Effector CD4-positive, alpha-beta T cell (primary cell): ENCODE measurements around the gene FRK.
"Not testable (repeated sequence)": the region's sequence is repeated elsewhere in the genome, so short reads cannot be mapped to it uniquely, and the experiment has no call there.

Experiments used
- DNase-seq: peaks from one replicate; pipeline ENCODE4 v3.0.0-alpha.2; 2020

Gene FRK

DNA sequence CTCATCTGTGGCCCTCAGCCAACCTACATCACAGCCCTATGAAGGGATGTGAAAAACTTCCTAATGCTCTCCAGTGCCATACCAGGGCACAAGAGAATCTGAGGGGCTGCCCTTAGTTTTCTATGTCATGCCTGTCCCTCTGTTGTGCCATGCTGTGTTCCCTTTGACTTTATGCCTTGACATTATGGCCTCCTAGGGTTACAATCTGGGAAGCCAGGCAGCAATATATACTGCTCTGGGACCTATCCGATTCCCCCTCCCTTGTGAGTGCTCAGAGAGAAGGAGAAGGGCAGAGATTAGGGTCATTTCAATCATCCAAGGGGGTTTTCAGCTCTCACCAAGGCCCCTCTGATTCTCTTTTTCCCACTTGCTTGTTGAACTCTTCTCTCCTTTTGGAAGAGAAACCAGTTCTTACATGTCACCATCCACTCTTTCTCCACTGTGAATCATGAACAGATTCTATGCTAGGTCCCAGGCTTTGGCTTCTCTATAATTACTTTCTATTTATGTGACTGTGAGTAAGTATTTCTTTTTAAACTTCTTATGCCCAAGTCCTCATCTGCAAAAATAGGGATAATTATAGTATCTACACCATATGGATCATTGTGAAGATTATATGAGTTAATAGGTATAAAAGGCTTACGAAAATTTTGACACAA, 14.2 kb upstream of the FRK start:
- DNase-seq: no peak

DNA sequence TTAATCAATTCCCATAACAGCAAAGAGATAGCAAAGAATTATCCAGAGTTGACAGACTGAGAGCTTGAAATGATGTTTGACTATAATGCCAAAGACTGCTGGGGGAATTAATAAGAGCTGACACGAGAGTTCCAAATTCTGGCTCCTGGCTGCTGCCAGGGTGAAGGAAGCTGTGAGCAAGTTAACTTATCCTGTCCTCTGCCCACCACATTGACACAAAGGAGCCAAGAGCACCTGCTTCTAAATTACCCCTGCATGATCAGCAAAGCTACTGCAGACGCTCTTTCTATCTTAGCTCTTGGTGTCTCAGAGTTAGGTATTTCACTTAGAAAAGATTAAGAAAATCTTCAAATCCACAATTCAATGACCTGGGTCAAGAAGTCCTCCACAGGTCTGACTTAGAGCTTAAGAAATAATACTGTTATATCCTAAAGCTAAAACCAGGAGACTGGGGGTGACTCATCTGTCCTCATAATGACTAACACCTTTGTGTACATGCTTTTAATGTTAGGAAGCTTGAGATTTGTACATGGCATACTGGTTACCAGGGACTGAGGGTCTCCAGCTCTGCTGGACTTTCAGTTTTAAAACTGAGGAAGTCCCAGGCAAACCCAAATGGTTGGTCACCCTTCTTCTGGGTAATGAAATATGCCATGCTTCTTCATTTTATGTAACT, 13.2 kb upstream of the FRK start:
- DNase-seq: no peak

DNA sequence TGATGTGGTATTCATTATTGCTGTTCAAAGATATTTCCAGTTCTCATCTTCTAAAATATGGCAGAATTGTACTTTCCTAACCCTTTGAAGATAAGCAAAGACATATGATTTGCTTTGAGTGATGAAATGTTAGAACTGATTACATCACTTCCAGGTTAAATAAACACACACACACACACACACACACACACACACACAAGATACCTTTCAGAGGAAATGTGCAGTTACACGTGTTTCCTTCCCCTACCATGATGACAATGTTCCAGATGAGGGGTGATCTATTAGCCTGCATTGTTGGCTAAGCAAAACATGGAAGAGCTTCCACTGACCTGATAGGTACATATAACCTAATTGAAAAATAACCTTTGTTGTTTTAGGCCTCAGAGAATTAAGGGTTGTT, 11.7 kb upstream of the FRK start:
- no peak for DNase-seq

DNA sequence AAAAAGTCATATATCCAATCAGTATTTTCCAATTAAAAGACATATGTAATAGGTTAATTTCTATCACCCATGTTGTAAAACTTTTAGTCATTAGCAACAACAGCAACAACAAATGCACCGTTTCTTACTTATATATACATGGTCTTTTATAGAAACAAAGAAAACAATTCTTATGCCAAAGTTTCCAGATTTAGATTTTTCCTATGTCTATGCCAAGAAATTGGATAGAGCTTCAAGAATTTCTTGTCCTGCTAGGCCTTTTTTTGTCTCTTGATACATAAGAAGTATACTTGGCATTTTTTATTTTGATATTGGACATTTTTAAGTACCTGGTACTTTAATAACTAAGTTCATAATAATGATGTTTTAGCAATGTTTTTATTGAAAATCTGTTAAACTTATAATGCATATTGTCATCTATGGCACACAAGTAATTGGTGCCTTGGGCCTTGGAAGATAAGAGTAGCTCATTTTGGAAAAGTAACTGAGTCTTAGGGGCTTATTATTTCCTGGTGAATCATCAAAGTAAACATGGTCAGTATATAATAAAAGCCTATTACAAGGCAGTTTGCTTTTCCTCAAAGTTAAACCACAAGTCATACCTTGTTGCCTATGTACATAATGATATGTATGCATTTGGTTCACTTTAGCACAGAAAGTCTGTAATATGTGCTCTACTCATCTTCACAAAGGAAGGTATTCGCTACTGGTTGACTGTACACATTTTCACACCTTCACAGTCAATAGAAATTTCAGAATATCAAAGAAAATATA, 10.1 kb upstream of the FRK start:
- no peak for DNase-seq

DNA sequence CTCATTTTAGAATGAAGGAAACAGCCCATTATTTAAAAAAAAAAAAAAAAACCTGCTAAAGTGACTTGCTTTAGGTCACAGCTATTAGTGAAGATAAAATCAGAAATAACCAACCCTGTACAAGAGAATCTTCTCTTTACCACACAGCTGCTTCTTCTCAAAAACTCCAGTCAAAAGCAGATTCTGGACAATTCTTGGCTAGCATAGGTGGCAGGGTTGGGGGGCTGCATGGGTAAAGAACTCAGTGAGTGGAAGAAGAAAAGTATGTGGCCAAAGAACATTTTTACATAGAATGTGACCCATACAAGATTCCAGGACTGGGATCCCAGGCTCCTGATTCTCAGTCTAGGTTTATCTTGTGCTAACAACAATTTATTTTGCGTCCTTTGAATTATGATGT, 9.4 kb upstream of the FRK start:
- no peak for DNase-seq

DNA sequence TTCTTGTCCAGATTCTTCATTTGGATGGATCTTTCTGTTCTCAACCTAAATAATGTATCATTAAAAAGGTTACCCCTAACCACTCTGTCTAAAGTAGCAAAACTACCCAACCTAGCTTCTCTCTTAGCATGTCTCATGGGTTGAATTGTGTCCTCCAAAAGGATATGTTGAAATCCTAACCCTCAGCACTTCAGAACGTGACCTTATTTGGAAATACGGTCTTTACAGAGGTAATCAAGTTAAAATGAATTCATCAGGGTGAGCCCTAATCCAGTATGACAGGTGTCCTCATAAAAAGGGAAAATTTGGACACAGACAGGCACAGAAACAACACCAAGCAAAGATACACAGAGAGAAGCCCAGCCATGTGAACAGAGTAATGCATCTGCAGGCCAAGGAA, 6.1 kb upstream of the FRK start:
- no peak for DNase-seq

DNA sequence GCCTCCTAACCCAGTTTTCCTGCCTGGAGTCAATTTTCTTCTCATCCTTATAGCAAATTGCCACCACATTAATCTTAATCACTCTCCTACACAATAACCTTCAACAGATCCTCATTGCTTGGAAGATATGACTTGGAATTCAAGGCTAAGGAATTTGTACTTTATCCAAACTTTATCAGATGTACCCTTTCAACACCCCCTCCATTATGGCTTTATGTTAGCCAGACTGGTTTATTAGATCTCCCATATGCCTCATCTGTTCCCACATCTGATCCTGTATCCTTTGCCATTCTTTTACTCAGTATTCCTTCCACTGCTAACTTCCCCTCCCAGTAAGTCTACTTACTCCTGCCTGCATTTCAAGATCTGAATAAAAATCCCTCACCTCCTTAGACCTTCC, 4.0 kb upstream of the FRK start:
- no peak for DNase-seq

DNA sequence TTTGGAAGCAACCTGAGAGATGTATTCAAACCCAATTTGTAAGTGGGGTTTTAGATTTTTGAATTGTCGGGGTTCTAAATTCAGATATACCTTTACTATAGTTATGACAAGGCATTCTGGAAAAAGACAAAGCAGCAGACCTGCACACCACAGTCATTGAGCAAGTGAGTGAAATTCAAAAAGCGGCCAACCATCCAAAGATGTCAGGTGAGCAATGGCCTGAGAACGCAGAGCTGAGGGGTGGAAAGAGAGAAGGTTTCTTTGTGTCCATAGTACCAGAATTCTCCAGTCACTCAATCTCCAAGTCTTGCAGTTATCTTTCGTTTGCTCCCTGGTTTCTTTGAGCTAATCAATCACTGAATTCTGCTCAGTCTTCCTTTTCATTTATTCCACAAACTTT, 1.8 kb upstream of the FRK start:
- no peak for DNase-seq

DNA sequence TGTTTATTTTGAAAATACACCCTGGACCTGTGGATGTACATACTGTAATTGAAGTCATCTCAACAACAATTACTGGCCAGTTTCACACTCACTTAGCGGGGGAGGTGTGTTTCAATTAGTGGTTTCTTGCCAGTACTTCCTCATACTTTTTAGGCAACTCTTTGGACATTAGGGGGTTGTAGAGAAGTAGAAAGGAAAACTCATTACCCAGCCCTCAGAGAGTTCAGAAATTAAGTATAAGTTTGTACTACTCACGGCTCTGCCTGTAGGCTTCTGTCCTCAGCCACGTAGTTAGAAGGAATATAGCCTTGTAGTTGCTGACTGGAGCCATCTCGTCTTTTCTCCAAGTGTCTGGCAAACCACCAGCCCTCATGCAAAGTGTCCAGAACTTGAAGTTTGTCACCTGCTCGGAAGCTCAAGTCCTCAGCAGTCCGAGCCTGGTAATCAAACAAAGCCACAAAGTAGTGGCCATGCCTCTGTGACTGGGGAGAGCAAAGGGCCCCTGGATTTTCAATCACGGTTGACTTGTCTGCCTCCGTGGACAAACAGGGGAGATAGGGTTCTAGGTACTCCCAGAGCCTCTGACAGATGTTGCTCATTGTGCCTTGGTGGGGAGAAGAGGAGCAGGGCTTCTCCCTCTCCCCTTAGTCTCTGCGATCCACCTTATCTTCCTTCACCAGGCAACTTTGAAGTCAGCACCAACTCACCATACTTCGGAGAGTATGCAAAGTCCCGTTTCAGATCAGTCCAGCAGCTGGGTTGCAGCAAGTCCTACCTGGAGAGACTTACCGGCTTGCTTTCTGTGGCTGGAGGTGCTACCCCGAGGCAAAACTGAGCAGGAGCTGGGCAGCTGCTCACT, 749 bp downstream of the FRK start:
- DNase-seq: no peak

DNA sequence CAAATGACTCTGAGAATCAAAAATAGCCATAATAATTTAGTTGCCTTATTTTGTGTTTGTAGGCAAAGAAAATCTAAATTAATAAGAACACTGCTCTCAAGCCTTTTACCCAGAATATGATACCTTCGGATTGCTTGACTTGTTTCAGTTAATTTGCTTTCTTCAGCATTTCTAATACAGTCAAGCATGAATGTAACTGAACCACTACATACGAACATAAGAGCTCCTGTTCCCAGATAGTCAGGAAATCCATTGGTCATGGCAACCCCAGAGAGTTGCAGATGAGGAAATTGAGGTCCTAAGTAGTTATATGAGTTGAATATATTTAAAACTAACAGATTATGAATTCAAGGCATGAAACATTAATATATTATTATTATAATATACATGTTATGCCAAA, 2.9 kb downstream of the FRK start:
- DNase-seq: no peak

DNA sequence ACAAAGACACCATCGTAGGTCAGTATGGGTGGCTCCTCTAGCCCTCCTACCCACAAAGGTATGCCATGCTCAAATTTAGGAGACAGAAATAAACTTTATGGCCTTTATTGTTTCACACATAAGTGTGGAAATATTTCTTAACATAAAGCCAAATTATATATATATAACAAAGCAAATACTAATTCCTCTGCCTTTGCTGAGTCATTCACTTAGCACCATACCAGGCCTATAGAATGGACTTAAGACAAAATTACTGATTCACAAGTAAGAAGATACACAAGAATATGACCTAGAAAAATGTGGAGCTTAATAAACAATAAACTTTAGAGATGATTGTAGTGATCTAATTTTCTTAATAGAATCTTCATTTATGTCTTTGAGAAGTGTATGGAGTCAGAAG, 5.2 kb downstream of the FRK start:
- no peak for DNase-seq

DNA sequence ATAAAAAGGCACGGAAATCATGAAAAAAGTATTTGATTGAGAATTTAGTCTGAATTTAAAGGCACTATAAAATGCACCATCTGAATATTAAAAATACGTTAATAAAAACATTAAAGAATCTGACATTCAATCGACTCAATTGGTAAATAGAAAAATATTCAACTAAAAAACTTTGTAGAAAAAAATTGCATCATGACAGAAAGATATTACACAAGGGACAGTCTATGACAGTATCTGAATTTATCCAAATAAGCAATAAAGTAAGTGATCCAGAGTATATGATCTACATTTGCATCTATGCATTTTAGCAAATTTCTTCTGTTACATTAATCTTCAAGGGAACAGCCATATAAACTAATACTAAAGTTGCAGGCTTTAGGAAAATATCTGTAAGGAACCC, 9.4 kb downstream of the FRK start:
- no peak for DNase-seq

DNA sequence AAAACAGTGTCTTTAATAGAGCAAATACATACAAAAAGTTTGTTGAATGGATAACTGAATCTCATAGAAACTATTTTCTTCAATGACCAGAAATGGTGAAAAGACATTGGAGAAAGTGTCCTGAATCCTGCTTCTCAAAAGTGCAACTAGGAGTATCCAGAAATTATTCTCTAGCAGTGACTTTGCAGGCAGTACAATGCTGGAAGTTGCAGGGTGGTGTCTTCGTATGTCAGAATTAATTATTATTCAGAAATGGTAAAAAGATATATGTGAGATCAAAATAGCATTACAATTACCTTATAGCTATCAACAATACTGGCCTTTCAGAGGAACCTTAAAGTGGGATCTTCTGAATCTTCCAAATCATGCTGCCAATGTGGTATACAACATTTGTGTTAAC, 10.0 kb downstream of the FRK start:
- no peak for DNase-seq

DNA sequence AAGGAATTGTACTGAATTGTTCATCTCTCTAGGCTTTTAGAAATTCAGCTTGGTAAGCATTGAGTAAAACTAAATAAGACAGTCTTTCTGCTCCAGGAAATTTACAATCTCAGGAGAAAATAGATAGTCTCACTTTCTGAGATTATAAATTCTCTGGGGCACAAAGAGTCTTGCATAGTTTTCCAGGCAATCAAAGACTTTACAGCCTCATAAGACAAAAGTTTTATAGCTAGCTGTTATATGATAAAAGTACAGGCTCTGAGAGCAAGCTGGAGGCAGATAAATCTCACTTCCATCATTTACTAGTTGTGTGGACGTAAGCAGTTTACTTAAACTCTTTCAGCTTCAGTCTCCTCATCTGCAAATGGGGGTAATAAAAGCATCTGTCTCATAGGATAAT, 11.4 kb downstream of the FRK start:
- DNase-seq: no peak

DNA sequence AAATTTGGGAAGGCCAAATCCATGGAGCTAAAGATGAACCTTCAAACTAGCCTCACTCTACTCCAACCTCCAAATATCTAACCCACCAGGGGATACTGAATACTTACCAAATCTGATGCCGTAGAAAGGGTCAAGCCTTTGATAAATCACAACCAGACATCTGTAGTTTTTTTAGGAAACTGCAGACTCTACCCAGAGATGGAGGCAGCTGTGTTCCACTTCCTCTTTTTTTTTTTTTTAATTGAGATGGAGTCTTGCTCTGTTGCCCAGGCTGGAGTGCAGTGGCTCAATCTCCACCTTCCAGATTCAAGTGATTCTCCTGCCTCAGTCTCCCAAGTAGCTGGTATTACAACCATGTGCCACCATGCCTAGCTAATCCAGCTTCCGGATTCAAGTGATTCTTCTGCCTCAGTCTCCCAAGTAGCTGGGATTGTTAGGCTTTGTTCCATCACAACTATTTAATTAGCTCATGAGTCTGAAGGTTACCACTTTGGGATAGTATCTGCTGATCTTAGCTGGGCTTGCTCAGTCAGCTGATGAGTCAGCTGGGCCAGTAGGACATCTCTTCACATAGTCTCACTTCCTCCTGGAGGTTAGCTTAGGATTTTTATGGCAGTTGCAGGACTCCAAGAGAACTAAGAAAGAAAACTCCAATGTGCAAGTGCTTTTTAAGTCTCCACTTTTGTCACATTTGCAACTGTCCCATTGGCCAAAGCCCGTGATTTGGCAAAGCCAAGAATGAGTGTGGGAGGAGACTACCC, 13.3 kb downstream of the FRK start:
- no peak for DNase-seq

DNA sequence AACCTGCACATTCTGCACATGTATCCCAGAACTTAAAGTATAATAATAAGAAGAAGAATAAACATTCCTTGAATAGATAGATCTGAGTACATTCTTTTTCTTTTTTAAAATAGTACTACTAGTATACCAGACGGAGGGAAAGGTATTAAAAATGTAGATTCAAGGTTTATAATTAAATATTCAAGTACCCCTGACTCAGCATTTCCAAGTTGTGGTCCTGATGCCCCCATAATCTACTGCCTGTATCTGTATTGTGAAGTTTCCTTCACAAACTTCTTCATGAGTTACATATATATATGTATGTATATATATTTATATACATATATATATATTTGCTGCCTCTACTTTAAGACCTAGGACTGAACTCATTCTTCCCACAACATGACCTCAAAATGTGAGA, 14.0 kb downstream of the FRK start:
- DNase-seq: no peak

DNA sequence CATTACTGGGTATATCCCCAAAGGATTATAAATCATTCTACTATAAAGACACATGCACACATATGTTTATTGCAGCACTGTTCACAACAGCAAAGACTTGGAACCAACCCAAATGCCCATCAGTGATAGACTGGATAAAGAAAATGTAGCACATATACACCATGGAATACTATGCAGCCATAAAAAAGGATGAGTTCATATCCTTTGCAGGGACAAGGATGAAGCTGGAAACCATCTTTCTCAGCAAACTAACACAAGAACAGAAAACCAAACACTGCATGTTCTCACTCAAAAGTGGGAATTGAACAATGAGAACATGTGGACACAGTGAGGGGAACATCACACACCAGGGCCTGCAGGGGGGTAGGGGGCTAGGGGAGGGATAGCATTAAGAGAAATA, 14.4 kb downstream of the FRK start:
- DNase-seq: not testable (repeated sequence)

DNA sequence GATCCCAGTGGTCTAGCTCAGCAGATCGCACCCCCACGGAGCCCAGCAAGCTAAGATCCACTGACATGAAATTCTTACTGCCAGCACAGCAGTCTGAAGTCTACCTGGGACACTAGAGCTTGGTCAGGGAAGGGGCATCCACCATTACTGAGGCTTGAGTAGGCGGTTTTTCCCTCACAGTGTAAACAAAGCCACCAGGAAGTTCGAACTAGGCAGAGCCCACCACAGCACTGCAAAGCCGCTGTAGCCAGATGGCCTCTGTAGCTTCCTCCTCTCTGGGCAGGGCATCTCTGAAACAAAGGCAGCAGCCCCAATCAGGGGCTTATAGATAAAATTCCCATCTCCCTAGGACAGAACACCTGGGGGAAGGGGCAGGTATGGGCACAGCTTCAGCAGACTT, 18.8 kb downstream of the FRK start:
- DNase-seq: no peak

DNA sequence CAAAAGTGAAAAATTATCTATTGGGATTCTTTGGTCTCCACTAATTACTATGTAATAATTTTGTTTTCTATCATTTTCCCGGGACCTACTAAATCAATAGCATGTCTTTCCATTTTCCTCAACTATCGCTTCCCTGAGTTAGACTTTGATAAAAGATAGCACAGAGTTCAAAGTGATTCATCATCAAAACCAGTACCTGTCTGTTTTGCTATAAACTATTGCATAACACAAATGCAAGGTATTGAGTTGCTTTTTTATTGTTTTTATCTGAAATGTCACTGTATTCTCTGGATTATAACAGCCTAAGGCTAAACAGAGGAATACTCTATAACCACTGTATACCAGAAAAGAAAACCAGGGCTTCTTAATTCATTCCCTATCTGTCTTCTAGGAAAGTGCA, 19.7 kb downstream of the FRK start:
- no peak for DNase-seq

DNA sequence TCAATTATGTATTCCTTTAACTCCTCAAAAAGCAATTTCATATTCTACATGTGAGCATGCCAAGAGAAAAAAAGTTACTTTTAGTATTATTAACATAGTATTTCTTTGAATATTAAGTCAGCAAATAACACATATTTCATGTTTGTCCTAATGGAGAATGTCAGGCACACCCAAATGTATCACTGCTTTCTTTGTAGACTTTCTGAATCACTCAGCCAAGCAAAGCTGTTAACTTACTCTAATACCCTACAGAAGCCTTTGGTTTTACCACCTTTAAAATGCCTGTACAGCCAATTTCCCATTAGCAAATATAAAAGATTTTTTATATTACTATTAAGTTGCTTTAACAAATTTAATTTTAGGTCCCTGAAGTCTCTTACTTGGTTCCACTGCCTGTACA, 23.8 kb downstream of the FRK start:
- no peak for DNase-seq

DNA sequence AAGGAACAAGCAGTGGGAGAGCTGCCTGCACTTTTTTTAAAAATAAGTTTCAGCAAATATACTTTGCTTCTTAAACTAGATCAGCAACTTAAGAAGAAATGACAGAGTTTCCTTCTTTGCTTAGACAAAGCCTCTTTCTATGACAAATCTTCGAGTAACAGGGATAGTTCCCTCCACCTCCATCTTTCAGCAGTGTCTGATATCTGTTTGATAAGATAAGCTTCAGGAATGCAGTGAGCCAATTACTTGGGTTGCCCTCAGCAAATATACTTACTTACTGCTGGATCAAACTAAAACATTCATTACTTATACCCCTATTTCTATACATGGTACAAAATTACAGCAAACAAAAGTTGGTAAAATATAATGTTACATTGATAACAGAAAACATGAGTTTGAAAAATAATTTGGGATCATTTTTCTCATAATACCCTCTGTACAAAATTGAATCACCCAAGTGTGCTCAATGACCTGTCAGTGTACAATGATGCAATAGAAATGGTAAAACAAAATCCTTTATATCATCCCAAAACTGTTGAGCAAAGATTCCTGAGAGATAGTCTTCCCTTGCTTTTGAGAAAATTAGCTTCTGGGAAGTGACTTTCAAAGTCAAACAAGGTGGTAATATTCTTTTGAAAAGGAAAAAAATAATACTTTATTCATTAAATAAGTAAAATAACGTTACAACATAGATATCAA, 24.5 kb downstream of the FRK start:
- no peak for DNase-seq

DNA sequence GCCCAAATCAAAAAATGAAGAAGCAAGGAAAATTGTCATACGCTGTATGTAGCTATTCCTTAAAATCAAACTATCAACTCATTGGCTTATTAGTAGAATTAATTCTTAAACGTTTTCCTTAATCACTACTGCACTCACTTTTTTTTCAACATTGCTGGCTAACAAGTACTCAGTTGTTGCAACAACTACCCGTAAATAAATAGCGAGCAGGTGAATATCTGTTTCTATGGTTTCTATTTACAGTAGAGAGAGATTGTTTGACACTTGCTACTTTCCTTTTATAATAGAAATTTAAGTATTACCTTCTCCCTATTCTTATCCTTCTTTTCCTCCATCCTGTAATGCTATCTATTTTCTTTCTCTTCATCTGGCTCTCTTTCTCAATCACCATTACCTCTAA, 25.1 kb downstream of the FRK start:
- no peak for DNase-seq
